SU-DHL-6 (cell line): ENCODE results near the gene COX19.

ENCODE experiments used
- CTCF ChIP-seq: fragments of 200-600 bp; sonication (generic); IDR thresholded peaks from one replicate; pipeline ENCODE4 v1.5.1; 2017; ENCODE audit warnings: antibody characterized with exemption, mild to moderate bottlenecking, low read length, moderate library complexity; ENCODE audit not compliant: insufficient read depth, poor library complexity, severe bottlenecking
- EZH2phosphoT487 ChIP-seq: fragments of 200-600 bp; sonication (generic), shearing (Covaris generic); conservative IDR thresholded peaks from 2 replicates; pipeline ENCODE4 v1.6.1; 2018; ENCODE audit warnings: mild to moderate bottlenecking, antibody characterized with exemption, low read length, moderate library complexity, mixed read lengths

GRCh38 chr7:988963-989529 lies 13.7 kb upstream of the COX19 start:
- no peak for TF ChIP-seq CTCF
- TF ChIP-seq EZH2phosphoT487, result no peak
